IMR-90 (cell line): ENCODE measurements around the gene CFAP97D2. TPM values are rescaled to one million over a fixed set of nuclear protein-coding genes. Genes with fewer than 3 reads are reported as not detected.

Source experiments
- ATAC-seq: fragments of 200-7000 bp; cut with Tn5 transposase; 2 replicates; pipeline ENCODE4 v1.9.1; 2020; ENCODE audit warnings: low read depth, mild to moderate bottlenecking, moderate library complexity
- BruUV-seq: library from RNA; stranded (reverse); fragments of 400-500 nt; replicated peaks from 2 replicates; lab custom pipeline; 2021; lab: Mats Ljungman, UMichigan
- CTCF ChIA-PET: fragments of 300-600 bp; formaldehyde crosslinking; extraction: SDS; loops from one replicate; lab custom pipeline; 2021; ENCODE audit warnings: antibody characterized with exemption; lab: Yijun Ruan, JAX
- POLR2A ChIA-PET: fragments of 300-600 bp; sonication (Branson Sonifier 250); formaldehyde crosslinking; loops from one replicate; lab custom pipeline; 2022; ENCODE audit warnings: antibody characterized with exemption; ENCODE audit not compliant: unreplicated experiment; lab: Charles Lee
- DNase-seq: peaks from one replicate; pipeline ENCODE4 v3.0.0; 2013
- H2AFZ ChIP-seq: replicated peaks from 2 replicates; pipeline ENCODE3; 2013; ENCODE audit warnings: low read length, mild to moderate bottlenecking; ENCODE audit not compliant: poor library complexity
- H2AK5ac ChIP-seq: 2 replicates; pipeline ENCODE4 v1.6.1; 2013; ENCODE audit warnings: low read depth, low read length, inconsistent platforms
- H2AK9ac ChIP-seq: replicated peaks from 2 replicates; pipeline ENCODE3; 2013; ENCODE audit warnings: mild to moderate bottlenecking, low read depth, low read length, moderate library complexity; ENCODE audit not compliant: poor library complexity
- H2BK120ac ChIP-seq: 2 replicates; pipeline ENCODE4 v1.6.1; 2013; ENCODE audit warnings: low read depth, low read length, inconsistent platforms
- H2BK15ac ChIP-seq: 3 replicates; pipeline ENCODE4 v1.6.1; 2013; ENCODE audit warnings: low read depth, low read length, inconsistent platforms
- H2BK20ac ChIP-seq: 2 replicates; pipeline ENCODE4 v1.6.1; 2013; ENCODE audit warnings: low read depth, mild to moderate bottlenecking, inconsistent platforms, low read length, moderate library complexity
- H2BK5ac ChIP-seq: 2 replicates; pipeline ENCODE4 v1.6.1; 2013; ENCODE audit warnings: mild to moderate bottlenecking, low read depth, low read length, inconsistent platforms; ENCODE audit not compliant: poor library complexity, severe bottlenecking
- H3K14ac ChIP-seq: replicated peaks from 2 replicates; pipeline ENCODE4 v1.6.1; 2013; ENCODE audit warnings: low read depth, low read length, inconsistent platforms
- H3K18ac ChIP-seq: 2 replicates; pipeline ENCODE4 v1.6.1; 2013; ENCODE audit warnings: low read depth, low read length, control low read depth
- H3K23ac ChIP-seq: 2 replicates; pipeline ENCODE4 v1.6.1; 2013; ENCODE audit warnings: low read depth, low read length, inconsistent platforms
- H3K27ac ChIP-seq: 2 replicates; pipeline ENCODE4 v1.5.1; 2013; ENCODE audit warnings: mild to moderate bottlenecking, control low read depth, low read length; ENCODE audit not compliant: insufficient read depth
- H3K27me3 ChIP-seq: 2 replicates; pipeline ENCODE4 v1.6.1; 2013; ENCODE audit warnings: low read length; ENCODE audit not compliant: control insufficient read depth, insufficient read depth
- H3K36me3 ChIP-seq: 2 replicates; pipeline ENCODE4 v1.6.1; 2013; ENCODE audit warnings: low read length, mixed read lengths; ENCODE audit not compliant: control insufficient read depth, insufficient read depth
- H3K4ac ChIP-seq: 2 replicates; pipeline ENCODE4 v1.6.1; 2013; ENCODE audit warnings: low read depth, low read length, inconsistent platforms
- H3K4me1 ChIP-seq: 2 replicates; pipeline ENCODE4 v1.6.1; 2013; ENCODE audit warnings: low read length, mixed read lengths; ENCODE audit not compliant: control insufficient read depth, insufficient read depth
- H3K4me2 ChIP-seq: 2 replicates; pipeline ENCODE4 v1.6.1; 2013; ENCODE audit warnings: low read depth, mild to moderate bottlenecking, control low read depth, low read length, moderate library complexity
- H3K4me3 ChIP-seq: 2 replicates; pipeline ENCODE4 v1.5.1; 2013; ENCODE audit warnings: low read depth, mild to moderate bottlenecking, control low read depth, low read length, moderate library complexity; ENCODE audit not compliant: insufficient read depth
- H3K56ac ChIP-seq: 2 replicates; pipeline ENCODE4 v1.6.1; 2013; ENCODE audit warnings: low read length, inconsistent platforms; ENCODE audit not compliant: insufficient read depth; ENCODE audit errors: extremely low read depth
- H3K79me1 ChIP-seq, 2 experiments: 2 replicates each; pipeline ENCODE4 v1.6.1; 2013; ENCODE audit warnings: low read length in 2 of 2, inconsistent platforms in 1 of 2, low read depth in 1 of 2
- H3K9ac ChIP-seq: 2 replicates; pipeline ENCODE4 v1.6.1; 2013; ENCODE audit warnings: low read depth, low read length, control low read depth
- H3K9me1 ChIP-seq: 2 replicates; pipeline ENCODE4 v1.6.1; 2013; ENCODE audit warnings: low read length, inconsistent platforms; ENCODE audit not compliant: insufficient read depth
- H3K9me3 ChIP-seq: 2 replicates; pipeline ENCODE4 v1.6.1; 2013; ENCODE audit warnings: low read length; ENCODE audit not compliant: control insufficient read depth, insufficient read depth
- H4K20me1 ChIP-seq: 2 replicates; pipeline ENCODE4 v1.6.1; 2013; ENCODE audit warnings: low read length, inconsistent platforms; ENCODE audit not compliant: insufficient read depth
- H4K5ac ChIP-seq: 2 replicates; pipeline ENCODE4 v1.6.1; 2013; ENCODE audit warnings: mild to moderate bottlenecking, low read depth, low read length, control low read depth
- H4K8ac ChIP-seq, 2 experiments: 2 replicates each; pipeline ENCODE4 v1.6.1; 2013; ENCODE audit warnings: low read depth in 2 of 2, low read length in 2 of 2, control low read depth in 1 of 2, inconsistent platforms in 1 of 2
- H4K91ac ChIP-seq: 2 replicates; pipeline ENCODE4 v1.6.1; 2013; ENCODE audit warnings: low read depth, low read length, inconsistent platforms; ENCODE audit not compliant: insufficient read depth
- BHLHE40 ChIP-seq: fragments of 150-350 bp; IDR thresholded peaks from 2 replicates; pipeline ENCODE4 v1.6.1; 2016; ENCODE audit warnings: mild to moderate bottlenecking, low read depth, low read length
- CEBPB ChIP-seq: IDR thresholded peaks from 2 replicates; pipeline ENCODE4 v1.6.1; 2012; ENCODE audit warnings: low read depth, low read length, improper control_type of control experiment
- FOS ChIP-seq: fragments of 150-350 bp; IDR thresholded peaks from 2 replicates; pipeline ENCODE4 v1.6.1; 2016; ENCODE audit warnings: low read depth, low read length
- POLR2A ChIP-seq: IDR thresholded peaks from 2 replicates; pipeline ENCODE4 v1.6.1; 2012; ENCODE audit warnings: mild to moderate bottlenecking, low read depth, low read length
- RAD21 ChIP-seq: IDR thresholded peaks from 2 replicates; pipeline ENCODE4 v1.6.1; 2012; ENCODE audit warnings: low read length, improper control_type of control experiment
- WGBS, 2 experiments: methylation state at CpG; one replicate each; pipeline versions ENCODE4 v1.1.5 to v1.1.7; 2013; ENCODE audit warnings: missing lambda C conversion rate in 2 of 2; ENCODE audit not compliant: insufficient read length in 1 of 2; ENCODE audit errors: extremely low coverage in 2 of 2; 5-methylcytosine and 5-hydroxymethylcytosine counted together
- dilution Hi-C: fragments of 300-500 bp; cut with HindIII; formaldehyde crosslinking; loops from one replicate; pipeline ENCODE4 v1.14.3; 2018; ENCODE audit warnings: low sequenced_read_pairs; ENCODE audit not compliant: unreplicated experiment
- in situ Hi-C: fragments of 300-500 bp; cut with MboI; formaldehyde crosslinking; loops from 3 replicates; pipeline ENCODE4 v1.14.3; 2019; ENCODE audit warnings: low sequenced_read_pairs, inconsistent platforms, mixed read lengths
- intact Hi-C: fragments of 100-400 bp; cut with micrococcal nuclease; formaldehyde crosslinking; loops from 2 replicates; pipeline ENCODE4 v1.10.0; 2022
- polyA plus RNA-seq, 3 experiments: library from polyadenylated mRNA; depleted of rRNA; stranded (reverse); fragments of >200 nt; gene quantifications; 2 replicates each; pipeline ENCODE4 v1.2.3, GENCODE V29; 2012; ENCODE audit warnings: low replicate concordance in 1 of 3
- total RNA-seq: library from RNA; depleted of rRNA; stranded (reverse); fragments of >200 nt; gene quantifications from 2 replicates; pipeline ENCODE4 v1.2.3, GENCODE V29; 2012
- TF ChIP-seq, protein P1 (sequence below): conservative IDR thresholded peaks from 2 replicates; pipeline ENCODE4 v1.5.1; 2012; ENCODE audit warnings: mild to moderate bottlenecking, low read depth, low read length, improper control_type of control experiment
- TF ChIP-seq, protein P2 (sequence below): fragments of 150-350 bp; IDR thresholded peaks from 2 replicates; pipeline ENCODE4 v1.6.1; 2016; ENCODE audit warnings: low read depth, mild to moderate bottlenecking, low read length, moderate library complexity, borderline replicate concordance

CFAP97D2 gene
- total and polyA plus RNA-seq, 2 of the 4 experiments (the other 2 are of a cell fraction): not detected

DNA sequence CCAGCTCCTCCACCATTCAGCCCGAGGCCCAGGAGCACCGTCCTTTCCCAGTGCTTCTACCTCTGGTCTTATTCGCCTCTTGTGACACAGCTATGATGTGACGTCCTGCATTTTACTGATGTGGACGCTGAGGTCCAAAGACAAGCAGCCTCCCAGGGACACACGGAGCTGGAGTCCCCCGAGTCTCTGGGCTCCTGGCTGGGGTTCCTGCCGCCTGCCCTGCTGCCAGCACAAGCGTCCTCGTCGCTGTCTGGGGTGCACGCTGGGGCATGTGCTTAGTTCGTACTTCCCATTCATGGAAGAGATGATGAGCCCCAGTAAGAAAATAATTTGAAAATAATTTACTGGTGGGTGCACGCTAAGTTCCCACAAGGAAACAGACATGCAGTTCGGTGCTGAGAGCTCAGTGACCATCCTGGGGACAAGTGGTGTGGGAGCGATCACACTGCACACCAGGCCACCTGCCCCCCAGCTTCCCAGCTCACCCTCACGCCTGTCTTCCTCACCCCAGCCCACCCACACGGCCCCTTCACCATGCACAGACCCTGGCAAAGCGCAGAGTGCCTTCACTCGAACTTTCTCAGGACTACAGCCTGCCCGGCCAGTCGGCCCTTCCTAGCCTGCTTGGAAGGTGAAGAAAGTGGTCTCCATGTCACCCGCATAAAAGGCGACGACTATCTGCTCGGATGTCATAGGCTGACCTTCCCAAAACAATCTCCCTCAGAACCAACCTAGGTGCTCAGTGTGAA, 14.2 kb upstream of the CFAP97D2 start:
- Histone ChIP-seq H3K36me3 (no peaks in the 10 kb centered on the region), H4K91ac (no peak overlapping the region), H3K9me3 (no peaks in the 10 kb centered on the region; the same call in 1 of the 2 replicates), H2AFZ (no peak overlapping the region), H3K4me3 (no peak overlapping the region), H2AK5ac (no peak overlapping the region; the same call in 1 of the 2 replicates), H4K8ac (no peak overlapping the region), H3K4me1 (peaks cover 2% of the 10 kb centered on the region; the same call in 1 of the 2 replicates), H3K23ac (no peak overlapping the region), H3K18ac (no peak overlapping the region), H3K4me2 (no peak overlapping the region), H3K56ac (no peak overlapping the region), H4K20me1 (no peaks in the 10 kb centered on the region; the same call in 1 of the 2 replicates), H2AK9ac (no peak overlapping the region), H3K79me1 (no peaks in the 10 kb centered on the region), H3K4ac (no peak overlapping the region), H4K5ac (no peak overlapping the region), H3K9ac (no peak overlapping the region), H2BK20ac (no peak overlapping the region), H2BK5ac (no peak overlapping the region), H3K27me3 (peaks cover 49% of the 10 kb centered on the region), H2BK120ac (no peak overlapping the region), H3K27ac (no peak overlapping the region), H3K9me1 (no peaks in the 10 kb centered on the region), H2BK15ac (no peak overlapping the region), H3K14ac (no peak overlapping the region)
- dilution Hi-C loops (no loop called here), intact Hi-C loops (no loop called here), in situ Hi-C loops (no loop called here)
- POLR2A ChIA-PET: no interaction called here
- CTCF ChIA-PET: no interaction called here
- ATAC-seq: no peak
- DNase-seq: no peak
- BruUV-seq: no TSS peak
- TF ChIP-seq FOS: no peak
- TF ChIP-seq CEBPB: no peak
- TF ChIP-seq RAD21: no peak
- TF ChIP-seq, protein P1, sequence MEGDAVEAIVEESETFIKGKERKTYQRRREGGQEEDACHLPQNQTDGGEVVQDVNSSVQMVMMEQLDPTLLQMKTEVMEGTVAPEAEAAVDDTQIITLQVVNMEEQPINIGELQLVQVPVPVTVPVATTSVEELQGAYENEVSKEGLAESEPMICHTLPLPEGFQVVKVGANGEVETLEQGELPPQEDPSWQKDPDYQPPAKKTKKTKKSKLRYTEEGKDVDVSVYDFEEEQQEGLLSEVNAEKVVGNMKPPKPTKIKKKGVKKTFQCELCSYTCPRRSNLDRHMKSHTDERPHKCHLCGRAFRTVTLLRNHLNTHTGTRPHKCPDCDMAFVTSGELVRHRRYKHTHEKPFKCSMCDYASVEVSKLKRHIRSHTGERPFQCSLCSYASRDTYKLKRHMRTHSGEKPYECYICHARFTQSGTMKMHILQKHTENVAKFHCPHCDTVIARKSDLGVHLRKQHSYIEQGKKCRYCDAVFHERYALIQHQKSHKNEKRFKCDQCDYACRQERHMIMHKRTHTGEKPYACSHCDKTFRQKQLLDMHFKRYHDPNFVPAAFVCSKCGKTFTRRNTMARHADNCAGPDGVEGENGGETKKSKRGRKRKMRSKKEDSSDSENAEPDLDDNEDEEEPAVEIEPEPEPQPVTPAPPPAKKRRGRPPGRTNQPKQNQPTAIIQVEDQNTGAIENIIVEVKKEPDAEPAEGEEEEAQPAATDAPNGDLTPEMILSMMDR: no peak
- TF ChIP-seq POLR2A: no peak
- TF ChIP-seq, protein P2, sequence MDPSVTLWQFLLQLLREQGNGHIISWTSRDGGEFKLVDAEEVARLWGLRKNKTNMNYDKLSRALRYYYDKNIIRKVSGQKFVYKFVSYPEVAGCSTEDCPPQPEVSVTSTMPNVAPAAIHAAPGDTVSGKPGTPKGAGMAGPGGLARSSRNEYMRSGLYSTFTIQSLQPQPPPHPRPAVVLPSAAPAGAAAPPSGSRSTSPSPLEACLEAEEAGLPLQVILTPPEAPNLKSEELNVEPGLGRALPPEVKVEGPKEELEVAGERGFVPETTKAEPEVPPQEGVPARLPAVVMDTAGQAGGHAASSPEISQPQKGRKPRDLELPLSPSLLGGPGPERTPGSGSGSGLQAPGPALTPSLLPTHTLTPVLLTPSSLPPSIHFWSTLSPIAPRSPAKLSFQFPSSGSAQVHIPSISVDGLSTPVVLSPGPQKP: no peak
- no peak for TF ChIP-seq BHLHE40
- 77% methylated on average over 15 of the region's 26 CpGs; no CpG with 5 or more reads in 1 of the 2 experiments for WGBS, 2 experiments
